ENCODE data around the gene MOB1A.

MOB1A gene

GRCh38 chr2:74119912-74120825, 58.5 kb downstream of the MOB1A start:
- TF ChIP-seq CTCF (IDR thresholded peaks at IDR 0.05; ENCODE audit: low read depth, low read length): peak; percentile 62
- DNase-seq (ENCODE audit: low read depth, low spot score): peak; percentile 86
- peak overlapping the region; percentile 72 for H3K4me3 ChIP-seq (ENCODE audit: low read depth, low read length)
- in situ Hi-C loops (cut with HindIII; ENCODE audit: low sequenced_read_pairs): no loop called here

- no peak for DNase-seq (ENCODE audit: low read depth, low spot score)
- H3K4me3 ChIP-seq (ENCODE audit: low read depth, low read length): no peak overlapping the region
- in situ Hi-C loops (cut with HindIII; ENCODE audit: low sequenced_read_pairs): no loop called here
- no peak for TF ChIP-seq CTCF (IDR thresholded peaks at IDR 0.05; ENCODE audit: low read depth, low read length)
These were observed 59.3 kb downstream of the MOB1A start for GRCh38 chr2:74119339-74119738.

- TF ChIP-seq CTCF (IDR thresholded peaks at IDR 0.05; ENCODE audit: low read depth, low read length): no peak
- no peak overlapping the region for H3K4me3 ChIP-seq (ENCODE audit: low read depth, low read length)
- no peak for DNase-seq (ENCODE audit: low read depth, low spot score)
- in situ Hi-C loops (cut with HindIII; ENCODE audit: low sequenced_read_pairs): no loop called here
These were observed 67.3 kb downstream of the MOB1A start for GRCh38 chr2:74111380-74111779.

DNA sequence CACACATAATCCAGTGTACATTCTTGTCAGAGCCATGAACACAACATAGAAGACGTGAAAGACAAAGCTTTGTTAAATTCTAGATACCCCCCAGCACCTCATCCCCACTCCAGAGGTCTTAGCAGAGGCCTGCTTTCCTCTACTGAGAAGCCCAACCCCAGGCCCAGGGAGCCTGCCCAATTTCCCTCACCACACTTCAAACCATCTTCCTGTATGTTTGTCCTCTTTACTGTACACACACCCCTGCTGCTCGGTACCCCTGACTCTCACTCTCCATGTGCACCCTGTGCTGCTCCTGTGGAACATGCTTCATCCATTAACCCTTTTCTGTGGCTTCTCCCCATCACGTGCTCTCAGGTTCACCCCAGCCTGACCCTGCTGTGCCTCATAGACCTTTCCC, 68.1 kb downstream of the MOB1A start:
- DNase-seq (ENCODE audit: low read depth, low spot score): no peak
- in situ Hi-C loops (cut with HindIII; ENCODE audit: low sequenced_read_pairs): no loop called here
- TF ChIP-seq CTCF (IDR thresholded peaks at IDR 0.05; ENCODE audit: low read depth, low read length): no peak
- H3K4me3 ChIP-seq (ENCODE audit: low read depth, low read length): no peak overlapping the region

- TF ChIP-seq CTCF (IDR thresholded peaks at IDR 0.05; ENCODE audit: low read depth, low read length): no peak
- in situ Hi-C loops (cut with HindIII; ENCODE audit: low sequenced_read_pairs): no loop called here
These were observed 69.1 kb downstream of the MOB1A start for GRCh38 chr2:74109551-74109950.

GRCh38 chr2:74107071-74107470, 71.6 kb downstream of the MOB1A start:
- no peak overlapping the region for H3K4me3 ChIP-seq (ENCODE audit: low read depth, low read length)
- in situ Hi-C loops (cut with HindIII; ENCODE audit: low sequenced_read_pairs): no loop called here
- no peak for DNase-seq (ENCODE audit: low read depth, low spot score)
- TF ChIP-seq CTCF (IDR thresholded peaks at IDR 0.05; ENCODE audit: low read depth, low read length): no peak

More at GRCh38 chr2:74109551-74109950, 69.1 kb downstream of the MOB1A start:
- H3K4me3 ChIP-seq (ENCODE audit: low read depth, low read length): no peak overlapping the region
- no peak for DNase-seq (ENCODE audit: low read depth, low spot score)
